K562 (cell line): ENCODE results near the gene RARS1.

Experiments used
- TF ChIP-seq, protein P1 (sequence below): sonication (generic); formaldehyde crosslinking; IDR thresholded peaks from 2 replicates; pipeline ENCODE4 v1.8.1; 2022; ENCODE audit warnings: missing genetic modification reagents
- TF ChIP-seq, protein P2 (sequence below), 3 experiments: IDR thresholded peaks in 2 of 3; conservative IDR thresholded peaks in 1 of 3; 2 replicates each; pipeline ENCODE4 v1.5.1; 2011 to 2012; ENCODE audit warnings: low read length in 3 of 3, mild to moderate bottlenecking in 3 of 3, control low read depth in 2 of 3, improper control_type of control experiment in 1 of 3, inconsistent platforms in 1 of 3, low read depth in 1 of 3, mixed read lengths in 1 of 3, moderate library complexity in 1 of 3; ENCODE audit not compliant: insufficient read depth in 2 of 3
- TF ChIP-seq, protein P3 (sequence below), 2 experiments: fragments of 450-650 bp; formaldehyde crosslinking in 1 of 2; IDR thresholded peaks; 2 replicates each; pipeline versions ENCODE4 v1.4.0 to v1.6.1; 2014 to 2020; ENCODE audit warnings: mild to moderate bottlenecking in 2 of 2, borderline replicate concordance in 1 of 2, low read depth in 1 of 2

DNA sequence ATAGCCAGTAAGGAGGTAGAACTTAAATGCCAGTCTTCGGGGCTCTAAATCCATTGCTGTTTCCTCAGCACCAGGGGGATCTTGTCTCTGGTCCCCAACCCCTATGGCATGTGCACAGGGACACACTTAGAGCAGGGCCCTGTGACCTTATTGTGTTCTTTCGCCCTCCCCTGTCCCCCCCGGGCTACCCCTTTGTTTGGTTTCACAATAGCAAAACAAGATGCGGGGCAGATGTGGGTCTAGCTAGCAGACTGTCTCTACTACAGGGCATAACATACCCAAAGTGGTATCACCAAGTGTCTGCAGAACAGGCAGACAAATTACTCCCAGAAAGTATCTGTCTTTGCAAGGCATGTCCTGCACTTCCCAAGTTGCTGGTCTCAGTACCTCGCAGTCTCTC lies 44.9 kb downstream of the RARS1 start:
- TF ChIP-seq, protein P1, sequence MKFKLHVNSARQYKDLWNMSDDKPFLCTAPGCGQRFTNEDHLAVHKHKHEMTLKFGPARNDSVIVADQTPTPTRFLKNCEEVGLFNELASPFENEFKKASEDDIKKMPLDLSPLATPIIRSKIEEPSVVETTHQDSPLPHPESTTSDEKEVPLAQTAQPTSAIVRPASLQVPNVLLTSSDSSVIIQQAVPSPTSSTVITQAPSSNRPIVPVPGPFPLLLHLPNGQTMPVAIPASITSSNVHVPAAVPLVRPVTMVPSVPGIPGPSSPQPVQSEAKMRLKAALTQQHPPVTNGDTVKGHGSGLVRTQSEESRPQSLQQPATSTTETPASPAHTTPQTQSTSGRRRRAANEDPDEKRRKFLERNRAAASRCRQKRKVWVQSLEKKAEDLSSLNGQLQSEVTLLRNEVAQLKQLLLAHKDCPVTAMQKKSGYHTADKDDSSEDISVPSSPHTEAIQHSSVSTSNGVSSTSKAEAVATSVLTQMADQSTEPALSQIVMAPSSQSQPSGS (CRISPR knock-in tag): no peak
- TF ChIP-seq, protein P2, sequence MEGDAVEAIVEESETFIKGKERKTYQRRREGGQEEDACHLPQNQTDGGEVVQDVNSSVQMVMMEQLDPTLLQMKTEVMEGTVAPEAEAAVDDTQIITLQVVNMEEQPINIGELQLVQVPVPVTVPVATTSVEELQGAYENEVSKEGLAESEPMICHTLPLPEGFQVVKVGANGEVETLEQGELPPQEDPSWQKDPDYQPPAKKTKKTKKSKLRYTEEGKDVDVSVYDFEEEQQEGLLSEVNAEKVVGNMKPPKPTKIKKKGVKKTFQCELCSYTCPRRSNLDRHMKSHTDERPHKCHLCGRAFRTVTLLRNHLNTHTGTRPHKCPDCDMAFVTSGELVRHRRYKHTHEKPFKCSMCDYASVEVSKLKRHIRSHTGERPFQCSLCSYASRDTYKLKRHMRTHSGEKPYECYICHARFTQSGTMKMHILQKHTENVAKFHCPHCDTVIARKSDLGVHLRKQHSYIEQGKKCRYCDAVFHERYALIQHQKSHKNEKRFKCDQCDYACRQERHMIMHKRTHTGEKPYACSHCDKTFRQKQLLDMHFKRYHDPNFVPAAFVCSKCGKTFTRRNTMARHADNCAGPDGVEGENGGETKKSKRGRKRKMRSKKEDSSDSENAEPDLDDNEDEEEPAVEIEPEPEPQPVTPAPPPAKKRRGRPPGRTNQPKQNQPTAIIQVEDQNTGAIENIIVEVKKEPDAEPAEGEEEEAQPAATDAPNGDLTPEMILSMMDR (IDR thresholded peaks at IDR 0.05 in 2 of 3, conservative IDR thresholded peaks at IDR 0.05 in 1 of 3; ENCODE audit: insufficient read depth in 2 of 3, low read depth in 1 of 3, low read length in 3 of 3): no peak
- TF ChIP-seq, protein P3, sequence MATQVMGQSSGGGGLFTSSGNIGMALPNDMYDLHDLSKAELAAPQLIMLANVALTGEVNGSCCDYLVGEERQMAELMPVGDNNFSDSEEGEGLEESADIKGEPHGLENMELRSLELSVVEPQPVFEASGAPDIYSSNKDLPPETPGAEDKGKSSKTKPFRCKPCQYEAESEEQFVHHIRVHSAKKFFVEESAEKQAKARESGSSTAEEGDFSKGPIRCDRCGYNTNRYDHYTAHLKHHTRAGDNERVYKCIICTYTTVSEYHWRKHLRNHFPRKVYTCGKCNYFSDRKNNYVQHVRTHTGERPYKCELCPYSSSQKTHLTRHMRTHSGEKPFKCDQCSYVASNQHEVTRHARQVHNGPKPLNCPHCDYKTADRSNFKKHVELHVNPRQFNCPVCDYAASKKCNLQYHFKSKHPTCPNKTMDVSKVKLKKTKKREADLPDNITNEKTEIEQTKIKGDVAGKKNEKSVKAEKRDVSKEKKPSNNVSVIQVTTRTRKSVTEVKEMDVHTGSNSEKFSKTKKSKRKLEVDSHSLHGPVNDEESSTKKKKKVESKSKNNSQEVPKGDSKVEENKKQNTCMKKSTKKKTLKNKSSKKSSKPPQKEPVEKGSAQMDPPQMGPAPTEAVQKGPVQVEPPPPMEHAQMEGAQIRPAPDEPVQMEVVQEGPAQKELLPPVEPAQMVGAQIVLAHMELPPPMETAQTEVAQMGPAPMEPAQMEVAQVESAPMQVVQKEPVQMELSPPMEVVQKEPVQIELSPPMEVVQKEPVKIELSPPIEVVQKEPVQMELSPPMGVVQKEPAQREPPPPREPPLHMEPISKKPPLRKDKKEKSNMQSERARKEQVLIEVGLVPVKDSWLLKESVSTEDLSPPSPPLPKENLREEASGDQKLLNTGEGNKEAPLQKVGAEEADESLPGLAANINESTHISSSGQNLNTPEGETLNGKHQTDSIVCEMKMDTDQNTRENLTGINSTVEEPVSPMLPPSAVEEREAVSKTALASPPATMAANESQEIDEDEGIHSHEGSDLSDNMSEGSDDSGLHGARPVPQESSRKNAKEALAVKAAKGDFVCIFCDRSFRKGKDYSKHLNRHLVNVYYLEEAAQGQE (IDR thresholded peaks at IDR 0.05; ENCODE audit: borderline replicate concordance): no peak
- TF ChIP-seq, protein P3 (CRISPR knock-in tag; IDR thresholded peaks at IDR 0.05; ENCODE audit: low read depth): no peak
